Hepatocyte (in vitro differentiated cells): ENCODE results near the gene CCDC91. TPM values are rescaled to one million over a fixed set of nuclear protein-coding genes. Genes with fewer than 3 reads are reported as not detected.

Source experiments
- DNase-seq: peaks from one replicate; pipeline ENCODE4 v3.0.0-alpha.2; 2016; ENCODE audit warnings: low spot score
- H2AFZ ChIP-seq: fragments of 200-600 bp; sonication (generic); 2 replicates; pipeline ENCODE4 v1.6.0; 2016; ENCODE audit warnings: antibody characterized with exemption, mild to moderate bottlenecking
- H3K27ac ChIP-seq: fragments of 200-600 bp; sonication (generic); 2 replicates; pipeline ENCODE4 v1.5.1; 2016; ENCODE audit warnings: mild to moderate bottlenecking
- H3K27me3 ChIP-seq: fragments of 200-600 bp; sonication (generic); 2 replicates; pipeline ENCODE4 v1.6.1; 2016
- H3K36me3 ChIP-seq: fragments of 200-600 bp; sonication (generic); replicated peaks from 2 replicates; pipeline ENCODE4 v1.5.1; 2016; ENCODE audit warnings: low read depth; ENCODE audit not compliant: insufficient read depth
- H3K4me1 ChIP-seq: fragments of 200-600 bp; sonication (generic); 2 replicates; pipeline ENCODE4 v1.5.1; 2016; ENCODE audit warnings: mild to moderate bottlenecking, moderate library complexity; ENCODE audit not compliant: insufficient read depth
- H3K4me2 ChIP-seq: fragments of 200-600 bp; sonication (generic); 2 replicates; pipeline ENCODE4 v1.6.0; 2016
- H3K4me3 ChIP-seq: fragments of 200-600 bp; sonication (generic); 2 replicates; pipeline ENCODE4 v1.5.1; 2016; ENCODE audit warnings: mild to moderate bottlenecking
- H3K79me2 ChIP-seq: fragments of 200-600 bp; sonication (generic); 2 replicates; pipeline ENCODE4 v1.6.0; 2017; ENCODE audit warnings: mild to moderate bottlenecking
- H3K9me2 ChIP-seq: fragments of 200-600 bp; sonication (generic); replicated peaks from 2 replicates; pipeline ENCODE4 v1.6.0; 2017; ENCODE audit warnings: mild to moderate bottlenecking; ENCODE audit not compliant: insufficient read depth
- H3K9me3 ChIP-seq: fragments of 200-600 bp; sonication (generic); 2 replicates; pipeline ENCODE4 v1.5.1; 2016; ENCODE audit warnings: low read depth, mild to moderate bottlenecking
- H4K20me1 ChIP-seq: fragments of 200-600 bp; sonication (generic); 2 replicates; pipeline ENCODE4 v1.6.0; 2016; ENCODE audit warnings: mild to moderate bottlenecking; ENCODE audit not compliant: insufficient read depth, poor library complexity, severe bottlenecking
- EZH2 ChIP-seq: fragments of 200-600 bp; sonication (generic); IDR thresholded peaks from 2 replicates; pipeline ENCODE4 v1.6.1; 2016; ENCODE audit warnings: antibody characterized with exemption, mild to moderate bottlenecking, borderline replicate concordance
- EZH2phosphoT487 ChIP-seq: fragments of 200-600 bp; sonication (generic); IDR thresholded peaks from one replicate; pipeline ENCODE4 v1.6.1; 2018; ENCODE audit warnings: antibody characterized with exemption, mild to moderate bottlenecking, low read depth, moderate library complexity; ENCODE audit not compliant: unreplicated experiment, severe bottlenecking
- WGBS: methylation state at CpG from one replicate; pipeline ENCODE4 v1.1.6; 2016; ENCODE audit warnings: low lambda C conversion rate; ENCODE audit errors: missing lambda C conversion rate; 5-methylcytosine and 5-hydroxymethylcytosine counted together
- polyA plus RNA-seq: library from polyadenylated mRNA; unstranded; fragments of >200 nt; fragmentation: Nextera tagmentation; extraction: Ambion mirVana; gene quantifications from 2 replicates; pipeline ENCODE4 v1.2.1, GENCODE V29; 2016
- total RNA-seq: library from RNA; depleted of rRNA; stranded (reverse); fragments of >200 nt; gene quantifications from 2 replicates; pipeline ENCODE4 v1.2.3, GENCODE V29; 2014
- TF ChIP-seq, protein P1 (sequence below): fragments of 200-600 bp; sonication (generic); IDR thresholded peaks from 2 replicates; pipeline ENCODE4 v1.5.1; 2016; ENCODE audit warnings: antibody characterized with exemption, mild to moderate bottlenecking; ENCODE audit not compliant: poor library complexity

Gene CCDC91
- total and polyA plus RNA-seq, 2 experiments from 2014 or later, result 14.2 to 15.1 TPM

DNA sequence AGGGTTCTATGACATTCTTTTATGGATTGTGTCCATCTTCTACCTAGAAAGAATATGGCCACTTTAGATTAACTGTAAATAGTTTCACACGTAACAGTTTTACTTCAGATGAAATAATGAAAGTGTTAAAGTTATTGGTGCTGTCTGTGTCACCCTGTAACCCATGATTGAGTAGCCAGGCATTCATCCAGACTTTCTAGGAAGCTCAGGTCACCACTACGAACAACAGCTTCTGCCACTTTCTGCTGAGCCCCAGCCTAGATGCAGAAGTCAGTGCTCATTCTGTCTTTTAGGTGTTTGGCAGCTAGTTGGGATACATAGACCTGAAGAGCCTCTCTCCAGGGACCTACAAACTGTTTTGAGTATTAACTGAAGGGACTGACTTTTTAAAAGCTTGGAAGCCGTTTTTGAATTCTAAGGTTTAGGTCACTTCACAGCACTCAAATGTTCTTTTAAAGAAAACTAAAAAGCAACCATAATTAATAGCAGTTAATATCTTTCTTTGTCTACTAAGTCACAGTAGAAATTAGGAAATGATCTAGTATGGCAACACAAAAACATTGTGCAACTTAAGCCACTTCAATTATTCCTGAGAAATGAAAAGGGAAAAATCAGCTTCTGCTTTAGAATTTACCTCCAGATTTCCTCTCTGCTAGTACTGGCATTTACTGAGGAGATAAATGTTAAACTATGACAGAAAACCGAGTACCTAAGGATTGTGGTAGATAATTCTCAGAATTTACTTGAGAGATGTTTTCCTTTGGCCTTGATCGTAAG is 266.9 kb downstream of the CCDC91 start:
- Histone ChIP-seq H3K4me1 (no peaks in the 10 kb centered on the region), H3K4me2 (no peak overlapping the region), H3K4me3 (no peak overlapping the region), H3K9me3 (no peaks in the 10 kb centered on the region), H2AFZ (no peak overlapping the region), H3K27me3 (no peaks in the 10 kb centered on the region), H3K79me2 (no peaks in the 10 kb centered on the region), H3K27ac (no peak overlapping the region), H3K36me3 (no peaks in the 10 kb centered on the region), H3K9me2 (no peaks in the 10 kb centered on the region), H4K20me1 (no peaks in the 10 kb centered on the region)
- TF ChIP-seq EZH2, result no peak
- TF ChIP-seq EZH2phosphoT487, result no peak
- TF ChIP-seq, protein P1, sequence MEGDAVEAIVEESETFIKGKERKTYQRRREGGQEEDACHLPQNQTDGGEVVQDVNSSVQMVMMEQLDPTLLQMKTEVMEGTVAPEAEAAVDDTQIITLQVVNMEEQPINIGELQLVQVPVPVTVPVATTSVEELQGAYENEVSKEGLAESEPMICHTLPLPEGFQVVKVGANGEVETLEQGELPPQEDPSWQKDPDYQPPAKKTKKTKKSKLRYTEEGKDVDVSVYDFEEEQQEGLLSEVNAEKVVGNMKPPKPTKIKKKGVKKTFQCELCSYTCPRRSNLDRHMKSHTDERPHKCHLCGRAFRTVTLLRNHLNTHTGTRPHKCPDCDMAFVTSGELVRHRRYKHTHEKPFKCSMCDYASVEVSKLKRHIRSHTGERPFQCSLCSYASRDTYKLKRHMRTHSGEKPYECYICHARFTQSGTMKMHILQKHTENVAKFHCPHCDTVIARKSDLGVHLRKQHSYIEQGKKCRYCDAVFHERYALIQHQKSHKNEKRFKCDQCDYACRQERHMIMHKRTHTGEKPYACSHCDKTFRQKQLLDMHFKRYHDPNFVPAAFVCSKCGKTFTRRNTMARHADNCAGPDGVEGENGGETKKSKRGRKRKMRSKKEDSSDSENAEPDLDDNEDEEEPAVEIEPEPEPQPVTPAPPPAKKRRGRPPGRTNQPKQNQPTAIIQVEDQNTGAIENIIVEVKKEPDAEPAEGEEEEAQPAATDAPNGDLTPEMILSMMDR, result no peak
- no peak for DNase-seq
- 81% methylated on average over 5 of the region's 5 CpGs for WGBS

DNA sequence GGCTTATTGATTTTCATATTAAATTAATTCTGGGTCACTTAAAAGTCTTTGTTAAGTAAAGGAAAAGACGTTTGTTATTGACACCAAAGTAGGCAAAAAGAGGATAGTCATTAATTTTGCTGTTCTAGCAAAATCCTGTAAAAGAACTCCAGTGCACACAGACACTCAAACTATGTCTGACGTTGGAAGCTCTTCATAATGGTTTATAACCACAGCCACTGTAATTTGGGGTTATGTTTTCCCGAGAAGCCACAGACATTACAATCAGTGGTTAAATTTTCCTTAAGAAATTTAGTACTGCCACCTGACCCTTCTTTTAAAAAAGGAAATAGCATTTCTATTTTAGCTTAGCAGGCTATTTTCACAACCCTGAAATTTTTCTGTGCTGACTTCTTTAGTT is 267.5 kb downstream of the CCDC91 start:
- H3K4me3 ChIP-seq, result no peak overlapping the region
- H3K4me1 ChIP-seq, result no peaks in the 10 kb centered on the region
- H3K27me3 ChIP-seq, result no peaks in the 10 kb centered on the region
- DNase-seq, result no peak
- 70% methylated on average over 3 of the region's 3 CpGs for WGBS
- no peaks in the 10 kb centered on the region for H3K9me3 ChIP-seq
- no peaks in the 10 kb centered on the region for H4K20me1 ChIP-seq
- no peaks in the 10 kb centered on the region for H3K9me2 ChIP-seq
- H3K4me2 ChIP-seq, result no peak overlapping the region
- H3K27ac ChIP-seq, result no peak overlapping the region
- no peak for TF ChIP-seq EZH2phosphoT487
- TF ChIP-seq, protein P1, result no peak
- no peak overlapping the region for H2AFZ ChIP-seq
- H3K79me2 ChIP-seq, result no peaks in the 10 kb centered on the region
- H3K36me3 ChIP-seq, result no peaks in the 10 kb centered on the region

DNA sequence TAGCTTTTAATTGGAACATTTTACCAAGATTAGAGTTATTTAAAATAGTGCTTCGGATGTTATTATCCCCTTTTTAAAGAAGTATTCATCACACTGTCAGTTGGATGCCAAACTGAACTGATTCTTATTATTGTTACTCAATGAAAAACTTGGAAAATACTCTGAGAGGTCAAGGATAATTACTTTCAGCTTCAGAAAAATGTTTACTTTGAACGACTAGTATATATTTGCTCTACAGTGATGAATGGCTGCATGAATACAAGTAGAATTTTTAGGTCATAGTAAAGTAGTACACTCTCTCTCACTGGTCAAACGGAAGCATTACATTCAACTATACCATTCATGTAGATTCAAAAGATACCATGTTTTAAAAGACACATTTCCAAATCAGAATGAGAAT is 269.2 kb downstream of the CCDC91 start:
- H3K79me2 ChIP-seq, result no peaks in the 10 kb centered on the region
- 74% methylated on average over 3 of the region's 3 CpGs for WGBS
- TF ChIP-seq, protein P1, result no peak
- no peak for TF ChIP-seq EZH2
- no peak for TF ChIP-seq EZH2phosphoT487

More for the DNA sequence above, 269.2 kb downstream of the CCDC91 start:
- Histone ChIP-seq H3K4me1 (no peaks in the 10 kb centered on the region), H3K9me3 (no peaks in the 10 kb centered on the region), H3K4me2 (no peak overlapping the region), H2AFZ (no peak overlapping the region), H3K27me3 (no peaks in the 10 kb centered on the region), H3K4me3 (no peak overlapping the region), H4K20me1 (no peaks in the 10 kb centered on the region), H3K36me3 (no peaks in the 10 kb centered on the region), H3K9me2 (no peaks in the 10 kb centered on the region), H3K27ac (no peak overlapping the region)
- no peak for DNase-seq
